PC-9 (cell line): ENCODE measurements around the gene HELZ. TPM values are rescaled to one million over a fixed set of nuclear protein-coding genes. Genes with fewer than 3 reads are reported as not detected.

Experiments used
- BruUV-seq: library from RNA; stranded (reverse); fragments of 400-500 nt; replicated peaks from 2 replicates; lab custom pipeline; 2021; lab: Mats Ljungman, UMichigan
- CTCF ChIA-PET: fragments of 300-600 bp; sonication (Branson Sonifier 250); formaldehyde crosslinking; loops from one replicate; lab custom pipeline; 2022; ENCODE audit warnings: antibody characterized with exemption; lab: Charles Lee
- POLR2A ChIA-PET: fragments of 300-600 bp; sonication (Branson Sonifier 250); formaldehyde crosslinking; loops from one replicate; lab custom pipeline; 2022; ENCODE audit warnings: antibody characterized with exemption; ENCODE audit not compliant: unreplicated experiment; lab: Charles Lee
- DNase-seq, 2 experiments: peaks; one replicate each; pipeline versions ENCODE4 v3.0.0 to v3.0.0-alpha.2; 2015 to 2022; ENCODE audit warnings: mixed read lengths in 1 of 2
- H2AFZ ChIP-seq: fragments of 200-600 bp; sonication (generic); 2 replicates; pipeline ENCODE4 v1.8.1; 2017; ENCODE audit warnings: antibody characterized with exemption
- H3F3A ChIP-seq: fragments of 200-600 bp; sonication (generic); 2 replicates; pipeline ENCODE4 v1.8.1; 2017; ENCODE audit warnings: antibody characterized with exemption, mild to moderate bottlenecking, low read depth; ENCODE audit not compliant: insufficient read depth
- H3K27ac ChIP-seq: fragments of 200-600 bp; sonication (generic); 2 replicates; pipeline ENCODE4 v1.6.1; 2016; ENCODE audit warnings: mixed run types
- H3K27me3 ChIP-seq: fragments of 200-600 bp; sonication (generic); 2 replicates; pipeline ENCODE4 v1.6.1; 2016; ENCODE audit warnings: low read depth, mixed run types; ENCODE audit not compliant: insufficient read depth
- H3K36me3 ChIP-seq: fragments of 200-600 bp; sonication (generic); 2 replicates; pipeline ENCODE4 v1.6.1; 2016; ENCODE audit warnings: low read depth, mixed run types
- H3K4me1 ChIP-seq: fragments of 200-600 bp; sonication (generic); replicated peaks from 2 replicates; pipeline ENCODE4 v1.6.1; 2016; ENCODE audit warnings: mixed run types; ENCODE audit not compliant: insufficient read depth
- H3K4me2 ChIP-seq: fragments of 200-600 bp; sonication (generic); 2 replicates; pipeline ENCODE4 v1.6.1; 2017; ENCODE audit warnings: mixed run types
- H3K4me3 ChIP-seq: fragments of 200-600 bp; sonication (generic); 2 replicates; pipeline ENCODE4 v1.6.1; 2016; ENCODE audit warnings: mixed run types
- H3K79me2 ChIP-seq: fragments of 200-600 bp; sonication (generic); 2 replicates; pipeline ENCODE4 v1.6.1; 2017; ENCODE audit warnings: low read depth, mixed run types
- H3K9me2 ChIP-seq: fragments of 200-600 bp; sonication (generic); 2 replicates; pipeline ENCODE4 v1.8.1; 2017; ENCODE audit warnings: mild to moderate bottlenecking; ENCODE audit not compliant: insufficient read depth
- H3K9me3 ChIP-seq: fragments of 200-600 bp; sonication (generic); 2 replicates; pipeline ENCODE4 v1.8.1; 2016; ENCODE audit warnings: low read depth; ENCODE audit not compliant: insufficient read depth
- H4K20me1 ChIP-seq: fragments of 200-600 bp; sonication (generic); 2 replicates; pipeline ENCODE4 v1.8.1; 2017; ENCODE audit not compliant: insufficient read depth
- CTCF ChIP-seq: fragments of 200-600 bp; sonication (generic); conservative IDR thresholded peaks from 2 replicates; pipeline ENCODE4 v1.6.1; 2017; ENCODE audit warnings: mixed run types, antibody characterized with exemption, mild to moderate bottlenecking, moderate library complexity
- EZH2 ChIP-seq: fragments of 200-600 bp; sonication (generic); IDR thresholded peaks from 2 replicates; pipeline ENCODE4 v1.8.0; 2017; ENCODE audit warnings: antibody characterized with exemption, low read depth
- intact Hi-C: fragments of 100-400 bp; cut with micrococcal nuclease; formaldehyde crosslinking; loops from one replicate; pipeline ENCODE4 v1.10.0; 2022; ENCODE audit not compliant: unreplicated experiment
- total RNA-seq: library from RNA; stranded (reverse); gene quantifications from 2 replicates; pipeline ENCODE4 v1.2.3, GENCODE V29; 2021

Gene HELZ
- total RNA-seq, 1 experiment from 2014 or later = 38.0 TPM

- BruUV-seq = no TSS peak
- POLR2A ChIA-PET = no interaction called here
- CTCF ChIA-PET = no interaction called here
Observed at GRCh38 chr17:67270416-67270815, 25.4 kb upstream of the HELZ start.

GRCh38 chr17:67266496-67266895 lies 21.5 kb upstream of the HELZ start:
- DNase-seq = no peak
- no peak for TF ChIP-seq CTCF
- no peak for TF ChIP-seq EZH2
- H3K27ac ChIP-seq = no peak overlapping the region
- no peaks in the 10 kb centered on the region for H3K79me2 ChIP-seq
- no peak overlapping the region for H3K4me3 ChIP-seq
- H3K27me3 ChIP-seq = no peaks in the 10 kb centered on the region
- H3K4me1 ChIP-seq = no peaks in the 10 kb centered on the region
- CTCF ChIA-PET = no interaction called here
- no peaks in the 10 kb centered on the region for H3K9me2 ChIP-seq
- H3K9me3 ChIP-seq = no peaks in the 10 kb centered on the region
- no peak overlapping the region for H3K4me2 ChIP-seq
- no peaks in the 10 kb centered on the region for H3F3A ChIP-seq
- no peaks in the 10 kb centered on the region for H4K20me1 ChIP-seq
- H2AFZ ChIP-seq = no peak overlapping the region
- BruUV-seq = no TSS peak
- POLR2A ChIA-PET = no interaction called here
- no peaks in the 10 kb centered on the region for H3K36me3 ChIP-seq
- intact Hi-C loops = no loop called here

More at GRCh38 chr17:67270416-67270815, 25.4 kb upstream of the HELZ start:
- no peaks in the 10 kb centered on the region for H3K4me1 ChIP-seq
- no peaks in the 10 kb centered on the region for H3F3A ChIP-seq
- no peak overlapping the region for H3K4me2 ChIP-seq
- H3K79me2 ChIP-seq = no peaks in the 10 kb centered on the region
- no peaks in the 10 kb centered on the region for H3K9me3 ChIP-seq
- H2AFZ ChIP-seq = no peak overlapping the region
- H3K4me3 ChIP-seq = no peak overlapping the region
- H3K27me3 ChIP-seq = no peaks in the 10 kb centered on the region
- H3K36me3 ChIP-seq = no peaks in the 10 kb centered on the region
- DNase-seq = no peak
- no peak for TF ChIP-seq EZH2
- no peak for TF ChIP-seq CTCF
- no peaks in the 10 kb centered on the region for H3K9me2 ChIP-seq
- H3K27ac ChIP-seq = no peak overlapping the region
- intact Hi-C loops = loop anchor here (10.0 kb wide), 1 partner anchor 334 kb away; no protein-coding TSS in a partner anchor
- no peaks in the 10 kb centered on the region for H4K20me1 ChIP-seq

GRCh38 chr17:67265436-67266019 lies 20.5 kb upstream of the HELZ start:
- Histone ChIP-seq H3K36me3 (no peaks in the 10 kb centered on the region), H4K20me1 (no peaks in the 10 kb centered on the region), H3K27ac (no peak overlapping the region), H3K4me3 (no peak overlapping the region), H3K9me2 (no peaks in the 10 kb centered on the region), H3K27me3 (no peaks in the 10 kb centered on the region), H3K9me3 (no peaks in the 10 kb centered on the region), H3K79me2 (no peaks in the 10 kb centered on the region), H3K4me1 (peaks cover 4% of the 10 kb centered on the region; the same call in 1 of the 2 replicates), H3F3A (peaks cover 5% of the 10 kb centered on the region; the same call in 1 of the 2 replicates), H2AFZ (no peak overlapping the region), H3K4me2 (no peak overlapping the region)
- TF ChIP-seq EZH2 (no peak), CTCF (no peak)
- CTCF ChIA-PET = no interaction called here
- DNase-seq = no peak
- POLR2A ChIA-PET = interaction anchor here (0.6 kb wide), 1 partner anchor 16 kb away, joined by 4 read pairs; no protein-coding TSS in a partner anchor
- BruUV-seq = no TSS peak
- intact Hi-C loops = no loop called here
